OCI-LY7 (cell line): ENCODE results near the gene ENKUR. TPM values are rescaled to one million over a fixed set of nuclear protein-coding genes. Genes with fewer than 3 reads are reported as not detected.

ENCODE experiments used
- BruUV-seq: library from RNA; stranded (reverse); fragments of 400-500 nt; replicated peaks from 2 replicates; lab custom pipeline; 2021; lab: Mats Ljungman, UMichigan
- CTCF ChIA-PET: fragments of 300-600 bp; sonication (Branson Sonifier 250); formaldehyde crosslinking; loops from one replicate; lab custom pipeline; 2022; ENCODE audit warnings: antibody characterized with exemption; ENCODE audit not compliant: unreplicated experiment; lab: Charles Lee
- POLR2A ChIA-PET: fragments of 300-600 bp; sonication (Branson Sonifier 250); formaldehyde crosslinking; loops from one replicate; lab custom pipeline; 2022; ENCODE audit warnings: antibody characterized with exemption; lab: Charles Lee
- DNase-seq: peaks from one replicate; pipeline ENCODE4 v3.0.0-alpha.2; 2015; ENCODE audit warnings: low spot score
- H2AFZ ChIP-seq: fragments of 200-600 bp; sonication (generic), shearing (Covaris generic); 2 replicates; pipeline ENCODE4 v1.6.1; 2014; ENCODE audit warnings: mild to moderate bottlenecking, antibody characterized with exemption, low read length, moderate library complexity
- H3K27ac ChIP-seq: fragments of 200-600 bp; sonication (generic); 2 replicates; pipeline ENCODE4 v1.5.1; 2014; ENCODE audit warnings: mixed run types, low read depth, mild to moderate bottlenecking, moderate library complexity, low read length, inconsistent platforms; ENCODE audit not compliant: poor library complexity, severe bottlenecking
- H3K36me3 ChIP-seq: fragments of 200-600 bp; sonication (generic); 2 replicates; pipeline ENCODE4 v1.6.1; 2014; ENCODE audit warnings: mild to moderate bottlenecking, antibody characterized with exemption, low read length, moderate library complexity, mixed read lengths; ENCODE audit not compliant: insufficient read depth
- H3K4me1 ChIP-seq: fragments of 200-600 bp; sonication (generic); 2 replicates; pipeline ENCODE4 v1.5.1; 2014; ENCODE audit warnings: mild to moderate bottlenecking, low read length; ENCODE audit not compliant: insufficient read depth, poor library complexity, severe bottlenecking
- H3K4me2 ChIP-seq: fragments of 200-600 bp; sonication (generic); 2 replicates; pipeline ENCODE4 v1.6.1; 2014; ENCODE audit warnings: mild to moderate bottlenecking, low read length
- H3K4me3 ChIP-seq: fragments of 200-600 bp; sonication (generic); 2 replicates; pipeline ENCODE4 v1.5.1; 2014; ENCODE audit warnings: mild to moderate bottlenecking, low read depth, low read length; ENCODE audit not compliant: poor library complexity, severe bottlenecking
- H3K79me2 ChIP-seq: fragments of 200-600 bp; sonication (generic); 2 replicates; pipeline ENCODE4 v1.6.1; 2016; ENCODE audit warnings: low read depth, mild to moderate bottlenecking, low read length, moderate library complexity, mixed read lengths; ENCODE audit not compliant: insufficient read depth
- H3K9me2 ChIP-seq: fragments of 200-600 bp; sonication (generic); 2 replicates; pipeline ENCODE4 v1.6.1; 2016; ENCODE audit warnings: mild to moderate bottlenecking, low read length, mixed read lengths; ENCODE audit not compliant: insufficient read depth
- H3K9me3 ChIP-seq: fragments of 200-600 bp; sonication (generic); 2 replicates; pipeline ENCODE4 v1.6.1; 2014; ENCODE audit warnings: mild to moderate bottlenecking, mixed run types, low read length, mixed read lengths
- H4K20me1 ChIP-seq: fragments of 200-600 bp; sonication (generic); 2 replicates; pipeline ENCODE4 v1.6.1; 2014; ENCODE audit warnings: mild to moderate bottlenecking, antibody characterized with exemption, low read length, moderate library complexity, mixed read lengths; ENCODE audit not compliant: insufficient read depth
- CTCF ChIP-seq: fragments of 200-600 bp; sonication (generic); conservative IDR thresholded peaks from 2 replicates; pipeline ENCODE4 v1.5.1; 2014; ENCODE audit warnings: mild to moderate bottlenecking, antibody characterized with exemption, low read length, moderate library complexity, mixed read lengths
- EZH2phosphoT487 ChIP-seq: fragments of 200-600 bp; sonication (generic); IDR thresholded peaks from 2 replicates; pipeline ENCODE4 v1.6.1; 2018; ENCODE audit warnings: low read depth, borderline replicate concordance, mild to moderate bottlenecking, mixed run types, antibody characterized with exemption, low read length, moderate library complexity, mixed read lengths
- intact Hi-C: fragments of 100-400 bp; cut with micrococcal nuclease; formaldehyde crosslinking; loops from one replicate; pipeline ENCODE4 v1.10.0; 2022; ENCODE audit not compliant: unreplicated experiment
- total RNA-seq, 2 experiments: library from RNA; depleted of rRNA in 1 of 2; stranded (reverse); fragments of >200 nt in 1 of 2; shearing (Covaris generic) in 1 of 2; gene quantifications; 2 replicates each; pipeline ENCODE4 v1.2.3, GENCODE V29; 2014 to 2022

Gene ENKUR
- total RNA-seq, 2 experiments from 2014 or later = not detected

GRCh38 chr10:24988831-24989640 is 26.9 kb downstream of the ENKUR start:
- no peaks in the 10 kb centered on the region for H3K79me2 ChIP-seq
- no peaks in the 10 kb centered on the region for H3K9me2 ChIP-seq
- no peak overlapping the region for H3K4me2 ChIP-seq
- POLR2A ChIA-PET = no interaction called here
- no peak for DNase-seq
- TF ChIP-seq CTCF (no peak), EZH2phosphoT487 (no peak)
- H3K36me3 ChIP-seq = no peaks in the 10 kb centered on the region
- CTCF ChIA-PET = no interaction called here
- H3K9me3 ChIP-seq = no peaks in the 10 kb centered on the region
- H3K4me1 ChIP-seq = no peaks in the 10 kb centered on the region
- no peak overlapping the region for H2AFZ ChIP-seq
- no TSS peak for BruUV-seq
- no peak overlapping the region for H3K4me3 ChIP-seq
- intact Hi-C loops = no loop called here
- H3K27ac ChIP-seq = no peak overlapping the region
- no peaks in the 10 kb centered on the region for H4K20me1 ChIP-seq

- DNase-seq = no peak
- BruUV-seq = no TSS peak
- POLR2A ChIA-PET = no interaction called here
- H2AFZ ChIP-seq = no peak overlapping the region
- no peak overlapping the region for H3K27ac ChIP-seq
- CTCF ChIA-PET = no interaction called here
- H3K9me2 ChIP-seq = no peaks in the 10 kb centered on the region
- no peak for TF ChIP-seq CTCF
- no peak for TF ChIP-seq EZH2phosphoT487
- no peaks in the 10 kb centered on the region for H4K20me1 ChIP-seq
- no peaks in the 10 kb centered on the region for H3K9me3 ChIP-seq
- H3K36me3 ChIP-seq = no peaks in the 10 kb centered on the region
- no peaks in the 10 kb centered on the region for H3K4me1 ChIP-seq
- no peaks in the 10 kb centered on the region for H3K79me2 ChIP-seq
- intact Hi-C loops = no loop called here
- H3K4me2 ChIP-seq = no peak overlapping the region
- no peak overlapping the region for H3K4me3 ChIP-seq
Observed at GRCh38 chr10:24984906-24985305, 31.1 kb downstream of the ENKUR start.

GRCh38 chr10:24983946-24984345 is 32.0 kb downstream of the ENKUR start:
- TF ChIP-seq EZH2phosphoT487 = no peak
- no peak for TF ChIP-seq CTCF
- no peaks in the 10 kb centered on the region for H3K36me3 ChIP-seq
- CTCF ChIA-PET = no interaction called here
- H2AFZ ChIP-seq = no peak overlapping the region
- H3K4me2 ChIP-seq = no peak overlapping the region
- no peak for DNase-seq
- POLR2A ChIA-PET = no interaction called here
- H3K4me1 ChIP-seq = no peaks in the 10 kb centered on the region
- no peaks in the 10 kb centered on the region for H3K9me2 ChIP-seq
- BruUV-seq = no TSS peak
- intact Hi-C loops = no loop called here
- H3K79me2 ChIP-seq = no peaks in the 10 kb centered on the region
- H3K4me3 ChIP-seq = no peak overlapping the region
- H4K20me1 ChIP-seq = no peaks in the 10 kb centered on the region
- H3K9me3 ChIP-seq = no peaks in the 10 kb centered on the region
- no peak overlapping the region for H3K27ac ChIP-seq
